ENCODE results near the gene LRBA.

GRCh38 chr4:150332961-150333360 is 682.1 kb downstream of the LRBA start:
- TF ChIP-seq CTCF (IDR thresholded peaks at IDR 0.05; ENCODE audit: borderline replicate concordance, extremely low read depth, low read length, poor library complexity, severe bottlenecking), result no peak
- no peak for TF ChIP-seq EZH2 (IDR thresholded peaks at IDR 0.05; ENCODE audit: borderline replicate concordance, low read depth, low read length, severe bottlenecking)
